HS-5 (cell line): ENCODE data around the gene MICAL3.
"Not testable (repeated sequence)": the region's sequence is repeated elsewhere in the genome, so short reads cannot be mapped to it uniquely, and the experiment has no call there.

Experiments used
- DNase-seq: peaks from one replicate; pipeline ENCODE4 v3.0.0-alpha.2; 2012; ENCODE audit warnings: low read depth

MICAL3 gene

GRCh38 chr22:18024276-18024939, at the start of gene MICAL3:
Gene MICAL3 (minus strand): TSS chr22:18024561. CDS start chr22:17906812, 117,749 bp downstream.
- no peak for DNase-seq

GRCh38 chr22:18073927-18074326, 49.6 kb upstream of the MICAL3 start:
- DNase-seq: not testable (repeated sequence)

- DNase-seq: no peak
Observed at GRCh38 chr22:18073467-18073866, 49.1 kb upstream of the MICAL3 start.

- no peak for DNase-seq
Observed at GRCh38 chr22:18071968-18072310, 47.6 kb upstream of the MICAL3 start.

GRCh38 chr22:18071307-18071967, 47.1 kb upstream of the MICAL3 start:
- not testable (repeated sequence) for DNase-seq

GRCh38 chr22:18070556-18071306, 46.4 kb upstream of the MICAL3 start:
- no peak for DNase-seq

GRCh38 chr22:18070041-18070440, 45.7 kb upstream of the MICAL3 start:
- DNase-seq: no peak

GRCh38 chr22:18069041-18069440, 44.7 kb upstream of the MICAL3 start:
- DNase-seq: no peak

- DNase-seq: no peak
Observed at GRCh38 chr22:18068381-18068988, 44.1 kb upstream of the MICAL3 start.

GRCh38 chr22:18067548-18068341, 43.4 kb upstream of the MICAL3 start:
- no peak for DNase-seq

GRCh38 chr22:18067121-18067520, 42.8 kb upstream of the MICAL3 start:
- DNase-seq: no peak

GRCh38 chr22:18066181-18066859, 42.0 kb upstream of the MICAL3 start:
- DNase-seq: no peak

- no peak for DNase-seq
Observed at GRCh38 chr22:18065256-18065655, 40.9 kb upstream of the MICAL3 start.

- DNase-seq: no peak
Observed at GRCh38 chr22:18064636-18065035, 40.3 kb upstream of the MICAL3 start.

GRCh38 chr22:18063715-18064114, 39.4 kb upstream of the MICAL3 start:
- DNase-seq: not testable (repeated sequence)

GRCh38 chr22:18063306-18063705, 38.9 kb upstream of the MICAL3 start:
- DNase-seq: no peak

GRCh38 chr22:18062421-18062820, 38.1 kb upstream of the MICAL3 start:
- no peak for DNase-seq

- DNase-seq: no peak
Observed at GRCh38 chr22:18060646-18061620, 36.6 kb upstream of the MICAL3 start.

GRCh38 chr22:18059991-18060390, 35.6 kb upstream of the MICAL3 start:
- no peak for DNase-seq

GRCh38 chr22:18059473-18059872, 35.1 kb upstream of the MICAL3 start:
- DNase-seq: no peak
